Endothelial cell of hepatic sinusoid (primary cell): ENCODE data around the gene FCHO2.

Experiments
- in situ Hi-C: cut with HindIII; loops from 2 replicates; pipeline ENCODE4 v1.10.0; 2017; ENCODE audit warnings: low sequenced_read_pairs

FCHO2 gene

GRCh38 chr5:73103870-73104299 is 148.0 kb downstream of the FCHO2 start:
- in situ Hi-C loops = no loop called here

GRCh38 chr5:73104326-73104725 is 148.5 kb downstream of the FCHO2 start:
- in situ Hi-C loops = no loop called here

- in situ Hi-C loops = no loop called here
These were observed 150.5 kb downstream of the FCHO2 start for GRCh38 chr5:73106335-73106734.

GRCh38 chr5:73110190-73110589 is 154.3 kb downstream of the FCHO2 start:
- in situ Hi-C loops = no loop called here

- in situ Hi-C loops = no loop called here
These were observed 155.7 kb downstream of the FCHO2 start for GRCh38 chr5:73111536-73111935.

GRCh38 chr5:73112359-73112758 is 156.5 kb downstream of the FCHO2 start:
- in situ Hi-C loops = no loop called here

- in situ Hi-C loops = no loop called here
These were observed 158.3 kb downstream of the FCHO2 start for GRCh38 chr5:73114044-73114688.

- in situ Hi-C loops = no loop called here
These were observed 159.7 kb downstream of the FCHO2 start for GRCh38 chr5:73115399-73116051.

- in situ Hi-C loops = no loop called here
These were observed 160.7 kb downstream of the FCHO2 start for GRCh38 chr5:73116506-73116905.

- in situ Hi-C loops = no loop called here
These were observed 161.4 kb downstream of the FCHO2 start for GRCh38 chr5:73117088-73117740.

- in situ Hi-C loops = no loop called here
These were observed 162.6 kb downstream of the FCHO2 start for GRCh38 chr5:73118391-73118973.

- in situ Hi-C loops = loop anchor here (5.0 kb wide), 1 partner anchor 53 kb away; the partner anchor contains the start of gene TMEM174
These were observed 163.8 kb downstream of the FCHO2 start for GRCh38 chr5:73119451-73120157.

- in situ Hi-C loops = loop anchor here (5.0 kb wide), 1 partner anchor 52 kb away; the partner anchor contains the start of gene TMEM174
These were observed 164.6 kb downstream of the FCHO2 start, which contains the start of gene TMEM171 for GRCh38 chr5:73120222-73121118. TMEM171 (plus strand) TSS chr5:73120575; CDS start chr5:73123374, 2,799 bp downstream.

- in situ Hi-C loops = loop anchor here (5.0 kb wide), 1 partner anchor 51 kb away; the partner anchor contains the start of gene TMEM174
These were observed 165.2 kb downstream of the FCHO2 start for GRCh38 chr5:73121119-73121463.

- in situ Hi-C loops = loop anchor here (5.0 kb wide), 1 partner anchor 49 kb away; the partner anchor contains the start of gene TMEM174
These were observed 167.3 kb downstream of the FCHO2 start for GRCh38 chr5:73122875-73123810.

GRCh38 chr5:73125289-73125688 is 169.4 kb downstream of the FCHO2 start:
- in situ Hi-C loops = no loop called here

- in situ Hi-C loops = no loop called here
These were observed 170.5 kb downstream of the FCHO2 start for GRCh38 chr5:73126381-73126780.

GRCh38 chr5:73126957-73127356 is 171.1 kb downstream of the FCHO2 start:
- in situ Hi-C loops = no loop called here

GRCh38 chr5:73129143-73129542 is 173.3 kb downstream of the FCHO2 start:
- in situ Hi-C loops = no loop called here
